Natural killer cell (primary cell): ENCODE results near the gene LDLRAD2. TPM values are rescaled to one million over a fixed set of nuclear protein-coding genes. Genes with fewer than 3 reads are reported as not detected.

Source experiments
- ATAC-seq, 3 donors: fragments of 150-1000 bp in 2 of 3; fragments of 200-7000 bp in 1 of 3; cut with Tn5 transposase; 1 replicate in 1 of 3; 2 replicates in 2 of 3; pipeline ENCODE4 v1.10.0; 2021; ENCODE audit warnings: mild to moderate bottlenecking in 2 of 3, moderate library complexity in 2 of 3
- DNase-seq, 2 donors: peaks; one replicate each; pipeline versions ENCODE4 v3.0.0 to v3.0.0-alpha.2; 2013 to 2021; ENCODE audit warnings: mixed read lengths in 1 of 2
- H3K27ac ChIP-seq: one replicate; pipeline ENCODE4 v1.5.1; 2013; ENCODE audit warnings: mild to moderate bottlenecking, low read length
- H3K27me3 ChIP-seq: one replicate; pipeline ENCODE4 v1.6.1; 2013; ENCODE audit warnings: low read length; ENCODE audit not compliant: control insufficient read depth, insufficient read depth
- H3K36me3 ChIP-seq: one replicate; pipeline ENCODE4 v1.6.1; 2013; ENCODE audit warnings: low read length; ENCODE audit not compliant: control insufficient read depth, insufficient read depth
- H3K4me1 ChIP-seq: one replicate; pipeline ENCODE4 v1.6.1; 2013; ENCODE audit warnings: low read length; ENCODE audit not compliant: control insufficient read depth, insufficient read depth
- H3K4me3 ChIP-seq: one replicate; pipeline ENCODE4 v1.5.1; 2013; ENCODE audit warnings: low read length
- H3K9me3 ChIP-seq: one replicate; pipeline ENCODE4 v1.6.1; 2013; ENCODE audit warnings: low read length; ENCODE audit not compliant: control insufficient read depth, insufficient read depth
- H3K27ac Mint-ChIP-seq, 2 donors: one replicate each; pipeline ENCODE4 v1.8.0; 2022; ENCODE audit warnings: mild to moderate bottlenecking in 2 of 2, mixed read lengths in 2 of 2, moderate library complexity in 1 of 2
- H3K27me3 Mint-ChIP-seq, 2 donors: one replicate each; pipeline ENCODE4 v1.8.0; 2022; ENCODE audit warnings: low read depth in 2 of 2, mixed read lengths in 2 of 2
- H3K36me3 Mint-ChIP-seq: one replicate; pipeline ENCODE4 v1.8.0; 2022; ENCODE audit warnings: mixed read lengths
- H3K4me1 Mint-ChIP-seq, 2 donors: one replicate each; pipeline ENCODE4 v1.8.0; 2022; ENCODE audit warnings: mixed read lengths in 2 of 2
- H3K4me3 Mint-ChIP-seq: one replicate; pipeline ENCODE4 v1.8.0; 2022; ENCODE audit warnings: mild to moderate bottlenecking, moderate library complexity, mixed read lengths
- H3K9me3 Mint-ChIP-seq, 2 donors: one replicate each; pipeline ENCODE4 v1.8.0; 2022; ENCODE audit warnings: mixed read lengths in 2 of 2
- WGBS: methylation state at CpG from one replicate; pipeline ENCODE4 v1.1.7; 2013; ENCODE audit warnings: missing lambda C conversion rate; ENCODE audit not compliant: insufficient coverage; 5-methylcytosine and 5-hydroxymethylcytosine counted together
- intact Hi-C: fragments of 100-400 bp; cut with micrococcal nuclease; formaldehyde crosslinking; loops from one replicate; pipeline ENCODE4 v1.14.2; 2022
- total RNA-seq, 4 donors: library from RNA; stranded (reverse); fragments of 120-200 nt in 1 of 4; gene quantifications; one replicate each; pipeline versions ENCODE4 v1.2.3 to v1.2.4, GENCODE V29; 2013 to 2022
- TF ChIP-seq, protein P1 (sequence below): fragments of 200-600 bp; IDR thresholded peaks from one replicate; pipeline ENCODE4 v1.8.0; 2022; ENCODE audit warnings: antibody characterized with exemption

LDLRAD2 gene
- total RNA-seq, 3 donors from 2014 or later (not counting 1 experiment from before 2014, with no cell fraction given) = 2.8 to 3.9 (median 3.6) TPM

- no peak overlapping the region for H3K4me3 ChIP-seq
- WGBS = 96% methylated on average over 15 of the region's 15 CpGs
- no peaks in the 10 kb centered on the region for H3K9me3 Mint-ChIP-seq
- DNase-seq (no peak), ATAC-seq (no peak)
- H3K4me3 Mint-ChIP-seq = no peak overlapping the region
- TF ChIP-seq, protein P1, sequence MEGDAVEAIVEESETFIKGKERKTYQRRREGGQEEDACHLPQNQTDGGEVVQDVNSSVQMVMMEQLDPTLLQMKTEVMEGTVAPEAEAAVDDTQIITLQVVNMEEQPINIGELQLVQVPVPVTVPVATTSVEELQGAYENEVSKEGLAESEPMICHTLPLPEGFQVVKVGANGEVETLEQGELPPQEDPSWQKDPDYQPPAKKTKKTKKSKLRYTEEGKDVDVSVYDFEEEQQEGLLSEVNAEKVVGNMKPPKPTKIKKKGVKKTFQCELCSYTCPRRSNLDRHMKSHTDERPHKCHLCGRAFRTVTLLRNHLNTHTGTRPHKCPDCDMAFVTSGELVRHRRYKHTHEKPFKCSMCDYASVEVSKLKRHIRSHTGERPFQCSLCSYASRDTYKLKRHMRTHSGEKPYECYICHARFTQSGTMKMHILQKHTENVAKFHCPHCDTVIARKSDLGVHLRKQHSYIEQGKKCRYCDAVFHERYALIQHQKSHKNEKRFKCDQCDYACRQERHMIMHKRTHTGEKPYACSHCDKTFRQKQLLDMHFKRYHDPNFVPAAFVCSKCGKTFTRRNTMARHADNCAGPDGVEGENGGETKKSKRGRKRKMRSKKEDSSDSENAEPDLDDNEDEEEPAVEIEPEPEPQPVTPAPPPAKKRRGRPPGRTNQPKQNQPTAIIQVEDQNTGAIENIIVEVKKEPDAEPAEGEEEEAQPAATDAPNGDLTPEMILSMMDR = no peak
- no peak overlapping the region for H3K27ac Mint-ChIP-seq
- peaks cover 8% of the 10 kb centered on the region for H3K4me1 ChIP-seq
- no peaks in the 10 kb centered on the region for H3K27me3 ChIP-seq
- H3K9me3 ChIP-seq = no peaks in the 10 kb centered on the region
- no peak overlapping the region for H3K27ac ChIP-seq
- no peaks in the 10 kb centered on the region for H3K36me3 ChIP-seq
- no peaks in the 10 kb centered on the region for H3K4me1 Mint-ChIP-seq
- H3K36me3 Mint-ChIP-seq = no peaks in the 10 kb centered on the region
- peaks cover 0 to 2% of the 10 kb centered on the region in 2 donors for H3K27me3 Mint-ChIP-seq
- intact Hi-C loops = no loop called here
These were observed 58.5 kb downstream of the LDLRAD2 start for GRCh38 chr1:21870611-21871010.

GRCh38 chr1:21871943-21872342, 59.9 kb downstream of the LDLRAD2 start:
- ATAC-seq (no peak), DNase-seq (no peak)
- H3K4me1 ChIP-seq = no peaks in the 10 kb centered on the region
- H3K9me3 Mint-ChIP-seq = no peaks in the 10 kb centered on the region
- no peaks in the 10 kb centered on the region for H3K9me3 ChIP-seq
- H3K27me3 Mint-ChIP-seq = peaks cover 0 to 2% of the 10 kb centered on the region in 2 donors
- intact Hi-C loops = no loop called here
- H3K27ac ChIP-seq = no peak overlapping the region
- H3K36me3 ChIP-seq = no peaks in the 10 kb centered on the region
- 56% methylated on average over 13 of the region's 13 CpGs for WGBS
- H3K4me1 Mint-ChIP-seq = no peaks in the 10 kb centered on the region
- TF ChIP-seq, protein P1 = no peak
- no peaks in the 10 kb centered on the region for H3K27me3 ChIP-seq
- H3K4me3 Mint-ChIP-seq = no peak overlapping the region
- no peaks in the 10 kb centered on the region for H3K36me3 Mint-ChIP-seq
- H3K27ac Mint-ChIP-seq = no peak overlapping the region
- no peak overlapping the region for H3K4me3 ChIP-seq

GRCh38 chr1:21872445-21873079, 60.5 kb downstream of the LDLRAD2 start:
- Histone ChIP-seq H3K36me3 (no peaks in the 10 kb centered on the region), H3K9me3 (no peaks in the 10 kb centered on the region), H3K4me3 (no peak overlapping the region), H3K27me3 (no peaks in the 10 kb centered on the region), H3K4me1 (no peaks in the 10 kb centered on the region), H3K27ac (no peak overlapping the region)
- no peaks in the 10 kb centered on the region for H3K36me3 Mint-ChIP-seq
- DNase-seq = no peak
- 92% methylated on average over 17 of the region's 17 CpGs for WGBS
- H3K27me3 Mint-ChIP-seq = peaks cover 0 to 2% of the 10 kb centered on the region in 2 donors
- no peak for ATAC-seq
- no peak overlapping the region for H3K27ac Mint-ChIP-seq
- H3K4me1 Mint-ChIP-seq = no peaks in the 10 kb centered on the region
- no peaks in the 10 kb centered on the region for H3K9me3 Mint-ChIP-seq
- TF ChIP-seq, protein P1 = no peak
- intact Hi-C loops = no loop called here
- no peak overlapping the region for H3K4me3 Mint-ChIP-seq

GRCh38 chr1:21873174-21873573, 61.1 kb downstream of the LDLRAD2 start:
- 92% methylated on average over 7 of the region's 8 CpGs for WGBS
- Histone ChIP-seq H3K4me3 (no peak overlapping the region), H3K4me1 (no peaks in the 10 kb centered on the region), H3K27me3 (no peaks in the 10 kb centered on the region), H3K36me3 (no peaks in the 10 kb centered on the region), H3K27ac (no peak overlapping the region), H3K9me3 (no peaks in the 10 kb centered on the region)
- Mint-ChIP-seq H3K27me3 (peaks cover 0 to 2% of the 10 kb centered on the region in 2 donors), H3K27ac (no peak overlapping the region), H3K4me3 (no peak overlapping the region), H3K4me1 (no peaks in the 10 kb centered on the region), H3K36me3 (no peaks in the 10 kb centered on the region), H3K9me3 (no peaks in the 10 kb centered on the region)
- DNase-seq = no peak
- TF ChIP-seq, protein P1 = no peak
- no peak for ATAC-seq
- intact Hi-C loops = no loop called here
